ENCODE results near the gene ELL2. TPM values are rescaled to one million over a fixed set of nuclear protein-coding genes. Genes with fewer than 3 reads are reported as not detected.

The ELL2 gene
- total RNA-seq, 3 donors from 2014 or later: 95.7 to 211 (median 168) TPM

GRCh38 chr5:95903838-95904237, 57.8 kb downstream of the ELL2 start:
- no peaks in the 10 kb centered on the region for H3K9me3 ChIP-seq
- TF ChIP-seq CTCF (IDR thresholded peaks at IDR 0.05) (no peak), POLR2A (IDR thresholded peaks at IDR 0.05) (no peak), POLR2AphosphoS5 (IDR thresholded peaks at IDR 0.05) (no peak)
- H3K27ac ChIP-seq: no peak overlapping the region
- no peaks in the 10 kb centered on the region for H3K27me3 ChIP-seq
- H3K36me3 ChIP-seq: no peaks in the 10 kb centered on the region
- no peaks in the 10 kb centered on the region for H3K4me1 ChIP-seq
- no peak overlapping the region for H3K4me3 ChIP-seq
- intact Hi-C loops (cut with DNase I; ENCODE audit: low total_unique reads): no loop called here
- DNase-seq (ENCODE audit: low spot score in 2 of 2): no peak

- no peaks in the 10 kb centered on the region for H3K36me3 ChIP-seq
- intact Hi-C loops (cut with DNase I; ENCODE audit: low total_unique reads): no loop called here
- no peaks in the 10 kb centered on the region for H3K27me3 ChIP-seq
- no peaks in the 10 kb centered on the region for H3K9me3 ChIP-seq
- DNase-seq (ENCODE audit: low spot score in 2 of 2): no peak
- TF ChIP-seq POLR2A (IDR thresholded peaks at IDR 0.05): no peak
- TF ChIP-seq POLR2AphosphoS5 (IDR thresholded peaks at IDR 0.05): no peak
- TF ChIP-seq CTCF (IDR thresholded peaks at IDR 0.05): no peak
- H3K27ac ChIP-seq: no peak overlapping the region
- H3K4me3 ChIP-seq: no peak overlapping the region
- no peaks in the 10 kb centered on the region for H3K4me1 ChIP-seq
These were observed 59.7 kb downstream of the ELL2 start for GRCh38 chr5:95901676-95902627.

GRCh38 chr5:95900383-95900958, 61.2 kb downstream of the ELL2 start:
- Histone ChIP-seq H3K27ac (no peak overlapping the region), H3K9me3 (no peaks in the 10 kb centered on the region), H3K27me3 (no peaks in the 10 kb centered on the region), H3K36me3 (no peaks in the 10 kb centered on the region), H3K4me1 (no peaks in the 10 kb centered on the region), H3K4me3 (no peak overlapping the region)
- intact Hi-C loops (cut with DNase I; ENCODE audit: low total_unique reads): no loop called here
- no peak for TF ChIP-seq CTCF (IDR thresholded peaks at IDR 0.05)
- no peak for TF ChIP-seq POLR2AphosphoS5 (IDR thresholded peaks at IDR 0.05)
- TF ChIP-seq POLR2A (IDR thresholded peaks at IDR 0.05): no peak
- DNase-seq (ENCODE audit: low spot score in 2 of 2): no peak

- no peak for DNase-seq (ENCODE audit: low spot score in 2 of 2)
- Histone ChIP-seq H3K27me3 (no peaks in the 10 kb centered on the region), H3K9me3 (no peaks in the 10 kb centered on the region), H3K36me3 (no peaks in the 10 kb centered on the region), H3K4me1 (no peaks in the 10 kb centered on the region), H3K4me3 (no peak overlapping the region), H3K27ac (no peak overlapping the region)
- intact Hi-C loops (cut with DNase I; ENCODE audit: low total_unique reads): no loop called here
- TF ChIP-seq POLR2AphosphoS5 (IDR thresholded peaks at IDR 0.05) (no peak), CTCF (IDR thresholded peaks at IDR 0.05) (no peak), POLR2A (IDR thresholded peaks at IDR 0.05) (no peak)
These were observed 61.8 kb downstream of the ELL2 start for GRCh38 chr5:95899829-95900228.

- DNase-seq (ENCODE audit: low spot score in 2 of 2): no peak
- H3K4me3 ChIP-seq: no peak overlapping the region
- no peak overlapping the region for H3K27ac ChIP-seq
- no peaks in the 10 kb centered on the region for H3K27me3 ChIP-seq
- no peaks in the 10 kb centered on the region for H3K9me3 ChIP-seq
- no peaks in the 10 kb centered on the region for H3K36me3 ChIP-seq
- H3K4me1 ChIP-seq: no peaks in the 10 kb centered on the region
- intact Hi-C loops (cut with DNase I; ENCODE audit: low total_unique reads): no loop called here
- TF ChIP-seq POLR2AphosphoS5 (IDR thresholded peaks at IDR 0.05) (no peak), POLR2A (IDR thresholded peaks at IDR 0.05) (no peak), CTCF (IDR thresholded peaks at IDR 0.05) (no peak)
These were observed 62.6 kb downstream of the ELL2 start for GRCh38 chr5:95899006-95899405.
